OCI-M2 (cell line): ENCODE results near the gene EBI3.
"Not testable (repeated sequence)": the region's sequence is repeated elsewhere in the genome, so short reads cannot be mapped to it uniquely, and the experiment has no call there.

Experiments
- DNase-seq: peaks from one replicate; lab custom pipeline; 2025; ENCODE audit not compliant: unreplicated experiment; lab: John Stamatoyannopoulos, UW

The EBI3 gene

GRCh38 chr19:4277191-4277696, 47.9 kb downstream of the EBI3 start:
- no peak for DNase-seq

- no peak for DNase-seq
Measured at GRCh38 chr19:4278010-4278409, 48.7 kb downstream of the EBI3 start.

- no peak for DNase-seq
Measured at GRCh38 chr19:4278419-4279266, 49.3 kb downstream of the EBI3 start, which contains the start of gene SHD. Gene SHD, plus strand, starts transcription at chr19:4279266. Its CDS starts 798 bp downstream, at chr19:4280064.

- DNase-seq, result no peak
Measured at GRCh38 chr19:4279267-4279529, 49.9 kb downstream of the EBI3 start.

- no peak for DNase-seq
Measured at GRCh38 chr19:4279530-4280422, 50.5 kb downstream of the EBI3 start.

- DNase-seq, result no peak
Measured at GRCh38 chr19:4284176-4284958, 55.0 kb downstream of the EBI3 start.

GRCh38 chr19:4284974-4285373, 55.7 kb downstream of the EBI3 start:
- DNase-seq, result no peak

- DNase-seq, result not testable (repeated sequence)
Measured at GRCh38 chr19:4286141-4286540, 56.8 kb downstream of the EBI3 start.
